HepG2 (cell line): ENCODE results near the gene SCN8A. TPM values are rescaled to one million over a fixed set of nuclear protein-coding genes. Genes with fewer than 3 reads are reported as not detected.

ENCODE experiments used
- ATAC-seq: fragments of 200-7000 bp; cut with Tn5 transposase; 3 replicates; pipeline ENCODE4 v1.9.1; 2020; ENCODE audit warnings: mild to moderate bottlenecking, moderate library complexity
- BruUV-seq: library from RNA; stranded (reverse); fragments of 400-500 nt; replicated peaks from 2 replicates; lab custom pipeline; 2021; lab: Mats Ljungman, UMichigan
- CTCF ChIA-PET: fragments of 300-600 bp; formaldehyde crosslinking; extraction: SDS; loops from one replicate; lab custom pipeline; 2021; ENCODE audit warnings: low total read pairs, inconsistent platforms, low intra/inter-chr PET ratio; lab: Yijun Ruan, JAX
- POLR2A ChIA-PET: fragments of 350-600 bp; sonication (Branson Sonifier 250); formaldehyde crosslinking; loops from one replicate; lab custom pipeline; 2020; ENCODE audit warnings: antibody characterized with exemption, inconsistent platforms; lab: Yijun Ruan, JAX
- DNase-seq: peaks from one replicate; pipeline ENCODE4 v3.0.0-alpha.2; 2015; ENCODE audit warnings: low spot score
- FAIRE-seq: peaks from 3 replicates; lab custom pipeline; 2011; peaks lifted over from hg19 to GRCh38; lab: Jason Lieb, UNC
- H2AFZ ChIP-seq: one replicate; pipeline ENCODE4 v1.6.1; 2011; ENCODE audit warnings: low read length, inconsistent platforms
- H3K27ac ChIP-seq: fragments of 300-600 bp; 3 replicates; pipeline ENCODE4 v1.8.0; 2011; ENCODE audit warnings: mixed run types, mild to moderate bottlenecking, mixed read lengths, low read length, inconsistent platforms; ENCODE audit not compliant: insufficient read depth; ENCODE audit errors: extremely low read length
- H3K27me3 ChIP-seq, 2 experiments: fragments of 200-600 bp in 1 of 2; 2 replicates in 1 of 2; 3 replicates in 1 of 2; pipeline versions ENCODE4 v1.6.0 to v1.8.0; 2011; ENCODE audit warnings: low read length in 2 of 2, mild to moderate bottlenecking in 2 of 2, moderate library complexity in 2 of 2, inconsistent platforms in 1 of 2; ENCODE audit not compliant: insufficient read depth in 2 of 2, control insufficient read depth in 1 of 2
- H3K36me3 ChIP-seq, 2 experiments: fragments of 200-600 bp in 1 of 2; replicated peaks in 1 of 2; 2 replicates in 1 of 2; 3 replicates in 1 of 2; pipeline versions ENCODE4 v1.5.1 to v1.8.0; 2011; ENCODE audit warnings: low read length in 2 of 2, inconsistent platforms in 1 of 2; ENCODE audit not compliant: insufficient read depth in 2 of 2, control insufficient read depth in 1 of 2
- H3K4me1 ChIP-seq: 2 replicates; pipeline ENCODE4 v1.5.1; 2012; ENCODE audit warnings: low read length, inconsistent platforms; ENCODE audit not compliant: insufficient read depth
- H3K4me2 ChIP-seq: 2 replicates; pipeline ENCODE4 v1.6.0; 2011; ENCODE audit warnings: low read depth, low read length, inconsistent platforms
- H3K4me3 ChIP-seq, 3 experiments: fragments of 200-600 bp in 1 of 3; sonication (generic), shearing (Covaris generic) in 1 of 3; replicated peaks in 1 of 3; 2 replicates each; pipeline ENCODE4 v1.5.1; 2011 to 2016; ENCODE audit warnings: low read length in 3 of 3, inconsistent platforms in 2 of 3, low read depth in 2 of 3, mild to moderate bottlenecking in 2 of 3, control low read depth in 1 of 3, mixed read lengths in 1 of 3; ENCODE audit not compliant: insufficient read depth in 1 of 3
- H3K79me2 ChIP-seq: one replicate; pipeline ENCODE4 v1.6.1; 2011; ENCODE audit warnings: low read length, inconsistent platforms; ENCODE audit not compliant: insufficient read depth
- H3K9ac ChIP-seq: 2 replicates; pipeline ENCODE4 v1.6.0; 2011; ENCODE audit warnings: mild to moderate bottlenecking, low read depth, low read length, inconsistent platforms; ENCODE audit not compliant: insufficient read depth
- H3K9me3 ChIP-seq: 2 replicates; pipeline ENCODE4 v1.5.1; 2012; ENCODE audit warnings: mild to moderate bottlenecking, low read length
- H4K20me1 ChIP-seq: 2 replicates; pipeline ENCODE4 v1.6.0; 2011; ENCODE audit warnings: inconsistent platforms, mild to moderate bottlenecking, low read length, moderate library complexity; ENCODE audit not compliant: insufficient read depth
- PATZ1 ChIP-seq: sonication (generic); formaldehyde crosslinking; IDR thresholded peaks from 2 replicates; pipeline ENCODE4 v1.4.0; 2020; ENCODE audit warnings: missing genetic modification reagents
- POLR2AphosphoS5 ChIP-seq: IDR thresholded peaks from 2 replicates; pipeline ENCODE4 v1.6.1; 2012; ENCODE audit warnings: low read depth, low read length
- SOX13 ChIP-seq, 3 experiments: fragments of 450-650 bp in 1 of 3; sonication (generic) in 1 of 3; formaldehyde crosslinking in 1 of 3; IDR thresholded peaks in 2 of 3; conservative IDR thresholded peaks in 1 of 3; 2 replicates each; pipeline versions ENCODE4 v1.5.0 to v1.6.1; 2016 to 2020; ENCODE audit warnings: antibody characterized with exemption in 1 of 3, mild to moderate bottlenecking in 1 of 3, missing compliant biosample characterization in 1 of 3, missing genetic modification reagents in 1 of 3, moderate library complexity in 1 of 3
- SOX6 ChIP-seq, 2 experiments: fragments of 450-650 bp in 1 of 2; sonication (generic) in 1 of 2; formaldehyde crosslinking in 1 of 2; IDR thresholded peaks; 2 replicates each; pipeline versions ENCODE4 v1.4.0 to v1.6.1; 2017 to 2020; ENCODE audit warnings: antibody characterized with exemption in 1 of 2, mild to moderate bottlenecking in 1 of 2, missing genetic modification reagents in 1 of 2
- ZFY ChIP-seq: sonication (generic); formaldehyde crosslinking; IDR thresholded peaks from 2 replicates; pipeline ENCODE4 v1.4.0; 2020; ENCODE audit warnings: missing genetic modification reagents
- ZNF281 ChIP-seq: sonication (generic); formaldehyde crosslinking; IDR thresholded peaks from 2 replicates; pipeline ENCODE4 v1.4.0; 2020; ENCODE audit warnings: missing genetic modification reagents, borderline replicate concordance
- ZNF781 ChIP-seq: sonication (generic); formaldehyde crosslinking; IDR thresholded peaks from 2 replicates; pipeline ENCODE4 v1.5.1; 2020; ENCODE audit warnings: borderline replicate concordance, mild to moderate bottlenecking, missing genetic modification reagents; ENCODE audit errors: not compliant biosample characterization
- WGBS: methylation state at CpG from one replicate; pipeline ENCODE4 v1.1.6; 2017; ENCODE audit warnings: low lambda C conversion rate; 5-methylcytosine and 5-hydroxymethylcytosine counted together
- in situ Hi-C: cut with HindIII; loops from 2 replicates; pipeline ENCODE4 v1.10.0; 2017; ENCODE audit warnings: low pct_unique_long_range_greater_than_20kb; ENCODE audit not compliant: extremely low pct_ligation_motif_present
- intact Hi-C: fragments of 100-400 bp; cut with micrococcal nuclease; formaldehyde crosslinking; loops from one replicate; pipeline ENCODE4 v1.10.0; 2022; ENCODE audit not compliant: unreplicated experiment
- polyA plus RNA-seq, 8 experiments: library from polyadenylated mRNA; depleted of rRNA in 3 of 8; stranded (reverse) in 7 of 8; unstranded in 1 of 8; fragments of >200 nt; fragmentation: Illumina TruSeq in 4 of 8; extraction: Trizol in 4 of 8; gene quantifications; 2 replicates each; pipeline versions ENCODE4 v1.2.1 to v1.2.3, GENCODE V29; 2011 to 2016; ENCODE audit warnings: low read depth in 4 of 8, missing spikeins in 1 of 8, mixed read lengths in 1 of 8; ENCODE audit not compliant: insufficient read depth in 1 of 8
- total RNA-seq, 5 experiments: library from RNA; depleted of rRNA; stranded (reverse); fragments of >200 nt; fragmentation: Illumina TruSeq; extraction: Trizol; gene quantifications; 2 replicates each; pipeline ENCODE4 v1.2.3, GENCODE V29; 2016; ENCODE audit warnings: low read depth in 1 of 5

Gene SCN8A
- total and polyA plus RNA-seq, 2 of the 13 experiments (the other 11 are each of a cell fraction or from before 2014, with no cell fraction given), result 0.57 to 1.4 TPM

GRCh38 chr12:51845482-51845881 lies 254.4 kb downstream of the SCN8A start:
- H3K36me3 ChIP-seq, result no peaks in the 10 kb centered on the region
- H3K9ac ChIP-seq, result no peak overlapping the region
- POLR2A ChIA-PET, result interaction anchor here (0.6 to 1.0 kb wide), 3 partner anchors 19 to 45 kb away, joined by 3 to 4 read pairs (median 4); no protein-coding TSS in a partner anchor
- FAIRE-seq, result no peak
- DNase-seq, result peak; percentile 47
- H3K9me3 ChIP-seq, result no peaks in the 10 kb centered on the region
- intact Hi-C loops, result loop anchor here (1.0 kb wide), 1 partner anchor 30 kb away; no protein-coding TSS in a partner anchor
- H3K79me2 ChIP-seq, result no peaks in the 10 kb centered on the region
- H4K20me1 ChIP-seq, result no peaks in the 10 kb centered on the region
- peak overlapping the region; percentile 91 for H3K4me2 ChIP-seq
- BruUV-seq, result no TSS peak
- in situ Hi-C loops, result no loop called here
- H3K27me3 ChIP-seq, result peaks cover 0 to 9% of the 10 kb centered on the region in 2 experiments; a peak in 1 of 5 replicates
- H3K27ac ChIP-seq, result no peak overlapping the region
- peak overlapping the region in 2 of 3 experiments; percentile 15 to 82; a peak in 2 of 6 replicates for H3K4me3 ChIP-seq
- no peak for ATAC-seq
- H3K4me1 ChIP-seq, result peaks cover 31% of the 10 kb centered on the region
- no peak overlapping the region for H2AFZ ChIP-seq
- TF ChIP-seq ZFY (CRISPR knock-in tag), result no peak
- no peak for TF ChIP-seq SOX6 (IDR thresholded peaks at IDR 0.05)
- TF ChIP-seq SOX6 (CRISPR knock-in tag; IDR thresholded peaks at IDR 0.05), result 0 out of 2 replicates have a peak, but pooled peaks have one; percentile 11
- TF ChIP-seq ZNF281 (CRISPR knock-in tag), result peak; percentile 47; the same call in 1 of the 2 replicates
- TF ChIP-seq POLR2AphosphoS5, result no peak
- TF ChIP-seq ZNF781 (CRISPR knock-in tag), result no peak
- no peak for TF ChIP-seq SOX13 (IDR thresholded peaks at IDR 0.05)
- TF ChIP-seq SOX13 (CRISPR knock-in tag; conservative IDR thresholded peaks at IDR 0.05 in 1 of 2, IDR thresholded peaks at IDR 0.05 in 1 of 2), result peak in 1 of 2 experiments; percentile 33; a peak in 1 of 4 replicates
- TF ChIP-seq PATZ1 (CRISPR knock-in tag), result peak; percentile 52; the same call in 1 of the 2 replicates
- WGBS, result 9% methylated on average over 7 of the region's 7 CpGs
- CTCF ChIA-PET, result no interaction called here
